Kidney glomerular epithelial cell (primary cell): Measurements from ENCODE around the gene CCDC182.

Source experiments
- DNase-seq: peaks from one replicate; lab custom pipeline; 2025; lab: John Stamatoyannopoulos, UW

CCDC182 gene

GRCh38 chr17:57697891-57698711, 47.0 kb downstream of the CCDC182 start:
- no peak for DNase-seq

GRCh38 chr17:57697197-57697596, 47.9 kb downstream of the CCDC182 start:
- DNase-seq = no peak

GRCh38 chr17:57696050-57696449, 49.0 kb downstream of the CCDC182 start:
- no peak for DNase-seq
